ENCODE results near the gene COX7A2L.
A peak's percentile ranks its signal among the peaks of the same experiment; 100 is the strongest.
"Not testable (repeated sequence)": the region's sequence is repeated elsewhere in the genome, so short reads cannot be mapped to it uniquely, and the experiment has no call there.

Gene COX7A2L

GRCh38 chr2:42360890-42361727 is at the start of gene COX7A2L:
Gene COX7A2L, minus strand, starts transcription at chr2:42361217. Its CDS starts 56 bp downstream, at chr2:42361161.
- peak; percentile 28 for TF ChIP-seq CTCF (IDR thresholded peaks at IDR 0.05; ENCODE audit: extremely low read depth, insufficient read depth, missing control alignments)
- in situ Hi-C loops (cut with MboI; ENCODE audit: low pct_unique_long_range_greater_than_20kb, low sequenced_read_pairs, unreplicated experiment), result no loop called here
- peak; percentile 94 for DNase-seq (ENCODE audit: low spot score)

GRCh38 chr2:42408009-42408408 is 47.0 kb upstream of the COX7A2L start:
- no peak for TF ChIP-seq CTCF (IDR thresholded peaks at IDR 0.05; ENCODE audit: extremely low read depth, insufficient read depth, missing control alignments)
- in situ Hi-C loops (cut with MboI; ENCODE audit: low pct_unique_long_range_greater_than_20kb, low sequenced_read_pairs, unreplicated experiment), result no loop called here
- DNase-seq (ENCODE audit: low spot score), result no peak

- no peak for TF ChIP-seq CTCF (IDR thresholded peaks at IDR 0.05; ENCODE audit: extremely low read depth, insufficient read depth, missing control alignments)
- no peak for DNase-seq (ENCODE audit: low spot score)
- in situ Hi-C loops (cut with MboI; ENCODE audit: low pct_unique_long_range_greater_than_20kb, low sequenced_read_pairs, unreplicated experiment), result no loop called here
These were observed 46.5 kb upstream of the COX7A2L start for GRCh38 chr2:42407476-42407875.

GRCh38 chr2:42404676-42405075 is 43.7 kb upstream of the COX7A2L start:
- TF ChIP-seq CTCF (IDR thresholded peaks at IDR 0.05; ENCODE audit: extremely low read depth, insufficient read depth, missing control alignments), result no peak
- in situ Hi-C loops (cut with MboI; ENCODE audit: low pct_unique_long_range_greater_than_20kb, low sequenced_read_pairs, unreplicated experiment), result no loop called here
- no peak for DNase-seq (ENCODE audit: low spot score)

GRCh38 chr2:42401773-42402172 is 40.8 kb upstream of the COX7A2L start:
- no peak for DNase-seq (ENCODE audit: low spot score)
- TF ChIP-seq CTCF (IDR thresholded peaks at IDR 0.05; ENCODE audit: extremely low read depth, insufficient read depth, missing control alignments), result no peak
- in situ Hi-C loops (cut with MboI; ENCODE audit: low pct_unique_long_range_greater_than_20kb, low sequenced_read_pairs, unreplicated experiment), result no loop called here

GRCh38 chr2:42398052-42398451 is 37.0 kb upstream of the COX7A2L start:
- in situ Hi-C loops (cut with MboI; ENCODE audit: low pct_unique_long_range_greater_than_20kb, low sequenced_read_pairs, unreplicated experiment); DNase-seq (ENCODE audit: low spot score): not testable (repeated sequence)

GRCh38 chr2:42393320-42393719 is 32.3 kb upstream of the COX7A2L start:
- not testable (repeated sequence) for DNase-seq (ENCODE audit: low spot score)

More at GRCh38 chr2:42393320-42393719, 32.3 kb upstream of the COX7A2L start:
- in situ Hi-C loops (cut with MboI; ENCODE audit: low pct_unique_long_range_greater_than_20kb, low sequenced_read_pairs, unreplicated experiment), result not testable (repeated sequence)
